Measurements from ENCODE around the gene GLUD2. TPM values are rescaled to one million over a fixed set of nuclear protein-coding genes. Genes with fewer than 3 reads are reported as not detected.
A peak's percentile ranks its signal among the peaks of the same experiment; 100 is the strongest.
"Not testable (repeated sequence)": the region's sequence is repeated elsewhere in the genome, so short reads cannot be mapped to it uniquely, and the experiment has no call there.

Gene GLUD2
- total RNA-seq: 1 to 10 TPM in 3 of 4 donors, under 1 TPM in 1; 0.50 to 1.6 (median 1.1) TPM

- H3K27me3 ChIP-seq; H3K36me3 ChIP-seq; DNase-seq; H3K9me3 ChIP-seq; intact Hi-C loops (cut with DNase I); H3K27ac ChIP-seq; H3K4me1 ChIP-seq: not testable (repeated sequence)
- 39 to 100% methylated on average over 4 to 16 of the region's 82 CpGs for WGBS, 2 donors
- peak within 1 kb of the TSS in 1 of 3 donors; percentile 9 for H3K4me3 ChIP-seq (replicated peaks in 1 of 3)
These were observed at the start of gene GLUD2 for GRCh38 chrX:121047441-121048419. Gene GLUD2, plus strand, starts transcription at chrX:121047610. Its CDS starts 75 bp downstream, at chrX:121047685.

GRCh38 chrX:120999413-120999812 is 48.0 kb upstream of the GLUD2 start:
- no peaks in the 10 kb centered on the region for H3K36me3 ChIP-seq
- no peak overlapping the region for H3K27ac ChIP-seq
- H3K4me1 ChIP-seq: no peaks in the 10 kb centered on the region
- H3K4me3 ChIP-seq (replicated peaks in 1 of 3): no peak overlapping the region
- no peaks in the 10 kb centered on the region for H3K9me3 ChIP-seq
- no peak for DNase-seq
- TF ChIP-seq CTCF (IDR thresholded peaks at IDR 0.05) (no peak), POLR2A (IDR thresholded peaks at IDR 0.05) (no peak)
- no peaks in the 10 kb centered on the region for H3K27me3 ChIP-seq
- 89 to 95% methylated on average over 3 of the region's 3 CpGs for WGBS, 2 donors
- intact Hi-C loops (cut with DNase I): no loop called here

- H3K9me3 ChIP-seq: no peaks in the 10 kb centered on the region
- H3K36me3 ChIP-seq: no peaks in the 10 kb centered on the region
- H3K4me1 ChIP-seq: no peaks in the 10 kb centered on the region
- 73 to 82% methylated on average over 4 of the region's 4 CpGs for WGBS, 2 donors
- H3K4me3 ChIP-seq (replicated peaks in 1 of 3): no peak overlapping the region
- TF ChIP-seq POLR2A (IDR thresholded peaks at IDR 0.05): no peak
- no peak for TF ChIP-seq CTCF (IDR thresholded peaks at IDR 0.05)
- H3K27me3 ChIP-seq: no peaks in the 10 kb centered on the region
- DNase-seq: no peak
- intact Hi-C loops (cut with DNase I): no loop called here
- no peak overlapping the region for H3K27ac ChIP-seq
These were observed 46.8 kb upstream of the GLUD2 start for GRCh38 chrX:121000589-121000988.

GRCh38 chrX:121008920-121009319 is 38.5 kb upstream of the GLUD2 start:
- Histone ChIP-seq H3K9me3 (no peaks in the 10 kb centered on the region), H3K4me1 (no peaks in the 10 kb centered on the region), H3K27ac (no peak overlapping the region), H3K36me3 (no peaks in the 10 kb centered on the region), H3K4me3 (replicated peaks in 1 of 3) (no peak overlapping the region), H3K27me3 (no peaks in the 10 kb centered on the region)
- 73 to 75% methylated on average over 1 of the region's 1 CpG for WGBS, 2 donors
- DNase-seq: no peak
- intact Hi-C loops (cut with DNase I): no loop called here
- TF ChIP-seq POLR2A (IDR thresholded peaks at IDR 0.05) (no peak), CTCF (IDR thresholded peaks at IDR 0.05) (no peak)

GRCh38 chrX:121009764-121010163 is 37.6 kb upstream of the GLUD2 start:
- Histone ChIP-seq H3K4me3 (replicated peaks in 1 of 3) (no peak overlapping the region), H3K36me3 (no peaks in the 10 kb centered on the region), H3K4me1 (no peaks in the 10 kb centered on the region), H3K27me3 (no peaks in the 10 kb centered on the region), H3K27ac (no peak overlapping the region), H3K9me3 (no peaks in the 10 kb centered on the region)
- no peak for DNase-seq
- no peak for TF ChIP-seq CTCF (IDR thresholded peaks at IDR 0.05)
- TF ChIP-seq POLR2A (IDR thresholded peaks at IDR 0.05): no peak
- 82 to 89% methylated on average over 3 of the region's 3 CpGs for WGBS, 2 donors
- intact Hi-C loops (cut with DNase I): no loop called here

All from thyroid gland (tissue), 4 donors.